ENCODE measurements around the gene CACNB1.
A peak's percentile ranks its signal among the peaks of the same experiment; 100 is the strongest.

CACNB1 gene

GRCh38 chr17:39225308-39225958 is 28.0 kb upstream of the CACNB1 start, which contains the start of gene STAC2:
Gene STAC2 (minus strand): TSS chr17:39225945. CDS start chr17:39225502, 443 bp downstream.
- DNase-seq = peak in 1 of 2 donors; percentile 31

- no peak for DNase-seq
Measured at GRCh38 chr17:39224778-39225307, 27.4 kb upstream of the CACNB1 start.

- no peak for DNase-seq
Measured at GRCh38 chr17:39223907-39224777, 26.7 kb upstream of the CACNB1 start.

GRCh38 chr17:39222866-39223834 is 25.7 kb upstream of the CACNB1 start:
- no peak for DNase-seq

- no peak for DNase-seq
Measured at GRCh38 chr17:39222151-39222550, 24.7 kb upstream of the CACNB1 start.

GRCh38 chr17:39221572-39221971 is 24.1 kb upstream of the CACNB1 start:
- DNase-seq = no peak

GRCh38 chr17:39219647-39220154 is 22.2 kb upstream of the CACNB1 start:
- DNase-seq = no peak

- no peak for DNase-seq
Measured at GRCh38 chr17:39218906-39219305, 21.4 kb upstream of the CACNB1 start.

- DNase-seq = no peak
Measured at GRCh38 chr17:39217734-39218369, 20.4 kb upstream of the CACNB1 start.

- DNase-seq = no peak
Measured at GRCh38 chr17:39213852-39214251, 16.4 kb upstream of the CACNB1 start.

- no peak for DNase-seq
Measured at GRCh38 chr17:39212841-39213480, 15.5 kb upstream of the CACNB1 start.

GRCh38 chr17:39212195-39212810 is 14.8 kb upstream of the CACNB1 start:
- no peak for DNase-seq

GRCh38 chr17:39210093-39210434 is 12.6 kb upstream of the CACNB1 start:
- DNase-seq = no peak

GRCh38 chr17:39209317-39210092 is 12.0 kb upstream of the CACNB1 start:
- peak; percentile 69 to 73 for DNase-seq

- peak in 1 of 2 donors; percentile 70 for DNase-seq
Measured at GRCh38 chr17:39208893-39209292, 11.4 kb upstream of the CACNB1 start.

GRCh38 chr17:39208136-39208535 is 10.7 kb upstream of the CACNB1 start:
- no peak for DNase-seq

- DNase-seq = no peak
Measured at GRCh38 chr17:39205112-39205526, 7.7 kb upstream of the CACNB1 start.

- no peak for DNase-seq
Measured at GRCh38 chr17:39204245-39204644, 6.8 kb upstream of the CACNB1 start.

- no peak for DNase-seq
Measured at GRCh38 chr17:39200957-39201510, 3.6 kb upstream of the CACNB1 start.
